H1 (cell line): ENCODE results near the gene EPHA1. TPM values are rescaled to one million over a fixed set of nuclear protein-coding genes. Genes with fewer than 3 reads are reported as not detected.

Experiments used
- CTCF ChIA-PET: fragments of 300-600 bp; sonication (Branson Sonifier 250); formaldehyde crosslinking; loops from one replicate; lab custom pipeline; 2021; ENCODE audit not compliant: partially characterized antibody; lab: Charles Lee
- POLR2A ChIA-PET: fragments of 300-600 bp; sonication (Branson Sonifier 250); formaldehyde crosslinking; loops from one replicate; lab custom pipeline; 2021; ENCODE audit warnings: inconsistent platforms; ENCODE audit not compliant: partially characterized antibody; lab: Charles Lee
- DNase-seq, 2 experiments: peaks; one replicate each; pipeline versions ENCODE4 v3.0.0 to v3.0.0-alpha.2; 2010 to 2022; ENCODE audit warnings: low spot score in 2 of 2, low read depth in 1 of 2, mixed read lengths in 1 of 2
- FAIRE-seq: peaks from 2 replicates; lab custom pipeline; 2011; peaks lifted over from hg19 to GRCh38; lab: Jason Lieb, UNC
- H2AFZ ChIP-seq: 2 replicates; pipeline ENCODE4 v1.8.1; 2012; ENCODE audit warnings: low read length, inconsistent platforms
- H2AK5ac ChIP-seq: 2 replicates; pipeline ENCODE4 v1.6.1; 2013; ENCODE audit warnings: low read depth, low read length
- H2BK120ac ChIP-seq: replicated peaks from 2 replicates; pipeline ENCODE3; 2013; ENCODE audit warnings: low read depth, low read length, inconsistent platforms
- H2BK12ac ChIP-seq: 2 replicates; pipeline ENCODE4 v1.6.1; 2013; ENCODE audit warnings: low read depth, low read length
- H2BK15ac ChIP-seq: 2 replicates; pipeline ENCODE4 v1.6.1; 2013; ENCODE audit warnings: low read length
- H2BK20ac ChIP-seq: 2 replicates; pipeline ENCODE4 v1.6.1; 2013; ENCODE audit warnings: low read length
- H2BK5ac ChIP-seq: 2 replicates; pipeline ENCODE4 v1.6.1; 2013; ENCODE audit warnings: low read depth, low read length
- H3K14ac ChIP-seq: 2 replicates; pipeline ENCODE4 v1.6.1; 2013; ENCODE audit warnings: inconsistent platforms; ENCODE audit not compliant: insufficient read length
- H3K18ac ChIP-seq: 2 replicates; pipeline ENCODE4 v1.6.1; 2013; ENCODE audit warnings: low read length; ENCODE audit errors: extremely low read depth
- H3K23ac ChIP-seq: 2 replicates; pipeline ENCODE4 v1.6.1; 2013; ENCODE audit warnings: inconsistent platforms; ENCODE audit not compliant: insufficient read length
- H3K23me2 ChIP-seq: 2 replicates; pipeline ENCODE4 v1.6.1; 2013; ENCODE audit warnings: low read depth, low read length
- H3K27ac ChIP-seq: 2 replicates; pipeline ENCODE4 v1.6.1; 2011; ENCODE audit warnings: low read depth, low read length, inconsistent platforms
- H3K27me3 ChIP-seq, 4 experiments: replicated peaks in 1 of 4; 1 replicate in 1 of 4; 2 replicates in 3 of 4; pipeline versions ENCODE4 v1.6.1 to v1.8.1; 2011 to 2013; ENCODE audit warnings: low read length in 3 of 4, mild to moderate bottlenecking in 3 of 4, inconsistent platforms in 2 of 4, mixed read lengths in 2 of 4, moderate library complexity in 1 of 4; ENCODE audit not compliant: control insufficient read depth in 3 of 4, insufficient read depth in 3 of 4; ENCODE audit errors: extremely low read depth in 1 of 4
- H3K36me3 ChIP-seq, 4 experiments: 2 replicates each; pipeline versions ENCODE4 v1.6.1 to v1.8.1; 2011 to 2013; ENCODE audit warnings: mild to moderate bottlenecking in 4 of 4, low read length in 3 of 4, moderate library complexity in 2 of 4, control low read depth in 1 of 4, inconsistent platforms in 1 of 4; ENCODE audit not compliant: insufficient read depth in 4 of 4, control insufficient read depth in 2 of 4
- H3K4ac ChIP-seq: replicated peaks from 2 replicates; pipeline ENCODE3; 2013; ENCODE audit warnings: low read length, low read depth, mixed read lengths, inconsistent platforms; ENCODE audit not compliant: insufficient read length
- H3K4me1 ChIP-seq, 4 experiments: replicated peaks in 1 of 4; 1 replicate in 1 of 4; 2 replicates in 3 of 4; pipeline versions ENCODE4 v1.6.1 to v1.8.1; 2011 to 2013; ENCODE audit warnings: low read length in 3 of 4, inconsistent platforms in 2 of 4, mixed read lengths in 1 of 4; ENCODE audit not compliant: insufficient read depth in 4 of 4, control insufficient read depth in 3 of 4
- H3K4me2 ChIP-seq, 2 experiments: 2 replicates each; pipeline versions ENCODE4 v1.6.1 to v1.8.1; 2011 to 2013; ENCODE audit warnings: low read depth in 2 of 2, low read length in 2 of 2, control low read depth in 1 of 2, inconsistent platforms in 1 of 2, mild to moderate bottlenecking in 1 of 2; ENCODE audit not compliant: insufficient read depth in 1 of 2
- H3K4me3 ChIP-seq, 4 experiments: fragments of 200-600, 300-600 bp in 1 of 4; sonication (generic), shearing (Covaris generic), sonication (Bioruptor Twin) in 1 of 4; 2 replicates each; pipeline versions ENCODE4 v1.5.1 to v1.8.1; 2011 to 2016; ENCODE audit warnings: low read length in 4 of 4, low read depth in 3 of 4, control low read depth in 2 of 4, inconsistent platforms in 2 of 4, mild to moderate bottlenecking in 2 of 4, mixed read lengths in 1 of 4, moderate library complexity in 1 of 4; ENCODE audit not compliant: insufficient read depth in 2 of 4; ENCODE audit errors: extremely low read depth in 1 of 4
- H3K56ac ChIP-seq: replicated peaks from 2 replicates; pipeline ENCODE3; 2013; ENCODE audit warnings: low read depth, mild to moderate bottlenecking, mixed read lengths, low read length, inconsistent platforms; ENCODE audit not compliant: insufficient read length
- H3K79me1 ChIP-seq: 2 replicates; pipeline ENCODE4 v1.6.1; 2013; ENCODE audit warnings: low read depth, low read length, control low read depth
- H3K79me2 ChIP-seq, 2 experiments: 2 replicates each; pipeline versions ENCODE4 v1.6.1 to v1.8.1; 2012 to 2013; ENCODE audit warnings: low read length in 2 of 2, mild to moderate bottlenecking in 2 of 2, inconsistent platforms in 1 of 2; ENCODE audit not compliant: insufficient read depth in 2 of 2, control insufficient read depth in 1 of 2
- H3K9ac ChIP-seq, 4 experiments: replicated peaks in 1 of 4; 1 replicate in 1 of 4; 2 replicates in 3 of 4; pipeline versions ENCODE4 v1.6.1 to v1.8.1; 2011 to 2013; ENCODE audit warnings: low read depth in 3 of 4, low read length in 3 of 4, control low read depth in 2 of 4, mild to moderate bottlenecking in 2 of 4, moderate library complexity in 2 of 4, inconsistent platforms in 1 of 4; ENCODE audit errors: extremely low read depth in 1 of 4
- H3K9me3 ChIP-seq, 2 experiments: 2 replicates each; pipeline versions ENCODE4 v1.6.1 to v1.8.1; 2012 to 2013; ENCODE audit warnings: mild to moderate bottlenecking in 2 of 2, moderate library complexity in 2 of 2, control low read depth in 1 of 2, inconsistent platforms in 1 of 2, low read depth in 1 of 2, low read length in 1 of 2, mixed read lengths in 1 of 2; ENCODE audit not compliant: insufficient read depth in 2 of 2
- H4K20me1 ChIP-seq, 2 experiments: replicated peaks in 1 of 2; 2 replicates each; pipeline versions ENCODE3 to v1.8.1; 2011 to 2013; ENCODE audit warnings: inconsistent platforms in 2 of 2, low read length in 2 of 2, mild to moderate bottlenecking in 1 of 2; ENCODE audit not compliant: insufficient read depth in 2 of 2, control insufficient read depth in 1 of 2
- H4K5ac ChIP-seq: 2 replicates; pipeline ENCODE4 v1.6.1; 2013; ENCODE audit warnings: low read length, low read depth, mixed read lengths, inconsistent platforms; ENCODE audit not compliant: insufficient read length
- H4K8ac ChIP-seq: 2 replicates; pipeline ENCODE4 v1.8.0; 2013; ENCODE audit warnings: mild to moderate bottlenecking, moderate library complexity, low read length, inconsistent platforms; ENCODE audit not compliant: insufficient read depth; ENCODE audit errors: extremely low read depth
- H4K91ac ChIP-seq: replicated peaks from 2 replicates; pipeline ENCODE3; 2013; ENCODE audit warnings: low read length, mixed read lengths, inconsistent platforms; ENCODE audit not compliant: insufficient read length
- BACH1 ChIP-seq: IDR thresholded peaks from 2 replicates; pipeline ENCODE4 v1.6.1; 2012; ENCODE audit warnings: low read length, improper control_type of control experiment
- BCL11A ChIP-seq, 2 experiments: IDR thresholded peaks; one replicate each; pipeline ENCODE4 v1.6.1; 2011; ENCODE audit warnings: low read depth in 2 of 2, low read length in 2 of 2, mild to moderate bottlenecking in 2 of 2
- GTF2F1 ChIP-seq: IDR thresholded peaks from 2 replicates; pipeline ENCODE4 v1.6.1; 2012; ENCODE audit warnings: low read depth, low read length, improper control_type of control experiment, borderline replicate concordance
- HDAC2 ChIP-seq, 2 experiments: fragments of 300-600 bp in 1 of 2; sonication (generic) in 1 of 2; IDR thresholded peaks; 2 replicates each; pipeline ENCODE4 v1.6.1; 2011 to 2012; ENCODE audit warnings: low read depth in 2 of 2, low read length in 2 of 2, mild to moderate bottlenecking in 2 of 2, moderate library complexity in 2 of 2, borderline replicate concordance in 1 of 2, inconsistent platforms in 1 of 2
- KDM5A ChIP-seq: fragments of 200-600 bp; IDR thresholded peaks from 2 replicates; pipeline ENCODE4 v1.7.1; 2012; ENCODE audit warnings: mild to moderate bottlenecking, low read length, inconsistent platforms, mixed read lengths
- NRF1 ChIP-seq: IDR thresholded peaks from 2 replicates; pipeline ENCODE4 v1.6.1; 2011; ENCODE audit warnings: mild to moderate bottlenecking, low read depth, low read length, improper control_type of control experiment
- WGBS, 2 experiments: shearing (Covaris generic) in 1 of 2; methylation state at CpG; one replicate each; pipeline versions ENCODE4 v1.1.6 to v1.1.7; 2013 to 2015; ENCODE audit warnings: low lambda C conversion rate in 2 of 2, mixed read lengths in 2 of 2, inconsistent platforms in 1 of 2, low coverage in 1 of 2, missing lambda C conversion rate in 1 of 2; ENCODE audit not compliant: insufficient replicate concordance in 2 of 2, insufficient coverage in 1 of 2, insufficient read length in 1 of 2; ENCODE audit errors: extremely low coverage in 1 of 2, missing lambda C conversion rate in 1 of 2; 5-methylcytosine and 5-hydroxymethylcytosine counted together
- polyA plus RNA-seq, 7 experiments: library from polyadenylated mRNA; depleted of rRNA in 3 of 7; stranded (reverse) in 5 of 7; unstranded in 2 of 7; fragments of >200 nt in 5 of 7; fragments of 200-250 nt in 2 of 7; gene quantifications; 1 replicate in 5 of 7; 2 replicates in 1 of 7; 4 replicates in 1 of 7; pipeline versions ENCODE4 v1.2.1 to v1.2.3, GENCODE V29; 2011 to 2013; ENCODE audit warnings: missing spikeins in 2 of 7, mixed read lengths in 2 of 7
- total RNA-seq: library from RNA; stranded (reverse); fragmentation: NEBNext Ultra II Directional; extraction: Animal tissue kit (Norgen Biotek cat#: 25700); gene quantifications from 2 replicates; pipeline ENCODE4 v1.2.1, GENCODE V29; 2021

EPHA1 gene
- total and polyA plus RNA-seq, 2 of the 8 experiments (the other 6 are each of a cell fraction or from before 2014, with no cell fraction given), result 86.5 to 133 TPM

DNA sequence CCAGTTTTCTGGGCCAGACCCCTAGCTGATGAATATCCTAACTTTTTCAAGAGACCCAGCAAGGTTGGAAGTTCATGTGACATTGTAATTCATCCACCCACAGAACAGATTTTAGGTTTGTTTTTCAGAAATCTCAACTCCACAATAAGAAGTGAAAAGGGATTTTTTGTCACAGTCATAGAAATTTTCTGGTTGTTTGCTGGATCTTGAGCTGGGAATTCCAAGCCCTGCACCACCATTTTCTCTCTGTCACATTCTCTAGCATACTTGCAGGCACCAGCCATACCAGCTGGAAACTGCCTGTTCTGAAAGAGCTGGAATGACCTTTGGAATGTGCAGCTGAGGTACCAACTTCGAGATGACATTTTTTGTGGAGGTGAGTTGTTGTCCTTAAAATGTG, 43.1 kb upstream of the EPHA1 start:
- Histone ChIP-seq H4K20me1 (no peaks in the 10 kb centered on the region), H3K4me1 (peaks cover 0 to 2% (median 0%) of the 10 kb centered on the region in 4 experiments; a peak in 1 of 7 replicates), H2BK20ac (no peak overlapping the region), H3K36me3 (no peaks in the 10 kb centered on the region), H4K91ac (no peak overlapping the region), H3K27me3 (no peaks in the 10 kb centered on the region), H3K4ac (no peak overlapping the region), H2BK5ac (no peak overlapping the region), H3K9ac (no peak overlapping the region), H3K23me2 (no peaks in the 10 kb centered on the region), H2BK120ac (no peak overlapping the region), H3K4me3 (no peak overlapping the region), H3K56ac (no peak overlapping the region), H3K18ac (no peak overlapping the region), H3K4me2 (no peak overlapping the region), H4K5ac (no peak overlapping the region), H2BK12ac (no peak overlapping the region), H3K23ac (no peak overlapping the region), H3K27ac (no peak overlapping the region), H3K9me3 (no peaks in the 10 kb centered on the region), H2BK15ac (no peak overlapping the region), H4K8ac (no peak overlapping the region), H3K79me2 (no peaks in the 10 kb centered on the region), H3K14ac (no peak overlapping the region), H3K79me1 (no peaks in the 10 kb centered on the region), H2AFZ (no peak overlapping the region), H2AK5ac (no peak overlapping the region)
- ChIA-PET POLR2A (no interaction called here), CTCF (interaction anchor here (0.7 to 1.4 kb wide), 4 partner anchors 11 to 53 kb away, joined by 3 read pairs; no protein-coding TSS in a partner anchor)
- no peak for FAIRE-seq
- 95% methylated on average over 1 of the region's 1 CpG; no CpG with 5 or more reads in 1 of the 2 experiments for WGBS, 2 experiments
- no peak for DNase-seq
- TF ChIP-seq BACH1 (no peak), HDAC2 (IDR thresholded peaks at IDR 0.05; ENCODE audit: borderline replicate concordance in 1 of 2, low read depth in 2 of 2, low read length in 2 of 2) (no peak), GTF2F1 (no peak), NRF1 (no peak), KDM5A (no peak), BCL11A (IDR thresholded peaks at IDR 0.05; ENCODE audit: low read depth in 2 of 2, low read length in 2 of 2) (no peak)
